AG09309 (cell line): ENCODE measurements around the gene TET3.
A peak's percentile ranks its signal among the peaks of the same experiment; 100 is the strongest.

Source experiments
- DNase-seq: peaks from one replicate; pipeline ENCODE4 v3.0.0-alpha.2; 2010; ENCODE audit warnings: low read depth
- H3K4me3 ChIP-seq: 2 replicates; pipeline ENCODE4 v1.5.1; 2011; ENCODE audit warnings: mild to moderate bottlenecking, low read depth, low read length, moderate library complexity; ENCODE audit not compliant: control insufficient read depth
- TF ChIP-seq, protein P1 (sequence below): IDR thresholded peaks from 2 replicates; pipeline ENCODE4 v1.5.1; 2011; ENCODE audit warnings: mild to moderate bottlenecking, low read depth, low read length, inconsistent platforms; ENCODE audit not compliant: insufficient read depth, control insufficient read depth; ENCODE audit errors: missing control alignments

TET3 gene

DNA sequence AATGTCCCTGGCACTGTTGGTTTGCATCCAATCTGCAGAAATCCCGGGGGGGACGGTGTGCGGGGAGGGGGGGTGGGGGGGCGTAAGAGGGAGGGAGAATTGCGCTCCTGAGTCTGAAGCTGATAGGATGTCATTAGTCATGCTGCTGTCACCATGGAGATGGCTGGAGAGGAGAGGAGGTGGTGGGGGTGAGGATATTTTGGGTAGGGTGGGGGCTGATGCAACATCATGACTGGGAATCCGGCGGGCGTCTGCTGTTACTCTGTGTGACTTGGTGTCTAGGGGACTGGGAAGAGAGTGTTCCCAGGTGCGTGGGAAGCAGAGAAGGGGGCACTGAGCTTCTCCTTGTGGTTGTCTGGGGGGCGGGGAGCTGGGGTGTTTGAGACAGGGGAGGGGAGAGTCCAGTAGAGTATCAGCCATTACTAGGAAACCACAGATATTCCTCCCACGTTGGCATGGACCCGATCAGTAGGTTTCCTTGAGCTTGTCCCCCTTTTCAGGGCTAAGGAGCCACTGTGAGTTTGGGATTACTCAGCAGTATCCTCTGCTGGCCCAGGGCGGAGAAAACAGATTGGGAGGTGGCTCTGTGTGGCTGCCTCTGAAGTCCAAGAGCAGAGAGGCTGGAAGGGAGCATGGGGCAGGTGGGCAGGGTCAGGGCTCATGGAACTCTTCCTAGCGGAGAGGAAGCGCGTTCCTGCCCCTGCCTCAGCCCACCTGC is 18.9 kb downstream of the TET3 start:
- TF ChIP-seq, protein P1, sequence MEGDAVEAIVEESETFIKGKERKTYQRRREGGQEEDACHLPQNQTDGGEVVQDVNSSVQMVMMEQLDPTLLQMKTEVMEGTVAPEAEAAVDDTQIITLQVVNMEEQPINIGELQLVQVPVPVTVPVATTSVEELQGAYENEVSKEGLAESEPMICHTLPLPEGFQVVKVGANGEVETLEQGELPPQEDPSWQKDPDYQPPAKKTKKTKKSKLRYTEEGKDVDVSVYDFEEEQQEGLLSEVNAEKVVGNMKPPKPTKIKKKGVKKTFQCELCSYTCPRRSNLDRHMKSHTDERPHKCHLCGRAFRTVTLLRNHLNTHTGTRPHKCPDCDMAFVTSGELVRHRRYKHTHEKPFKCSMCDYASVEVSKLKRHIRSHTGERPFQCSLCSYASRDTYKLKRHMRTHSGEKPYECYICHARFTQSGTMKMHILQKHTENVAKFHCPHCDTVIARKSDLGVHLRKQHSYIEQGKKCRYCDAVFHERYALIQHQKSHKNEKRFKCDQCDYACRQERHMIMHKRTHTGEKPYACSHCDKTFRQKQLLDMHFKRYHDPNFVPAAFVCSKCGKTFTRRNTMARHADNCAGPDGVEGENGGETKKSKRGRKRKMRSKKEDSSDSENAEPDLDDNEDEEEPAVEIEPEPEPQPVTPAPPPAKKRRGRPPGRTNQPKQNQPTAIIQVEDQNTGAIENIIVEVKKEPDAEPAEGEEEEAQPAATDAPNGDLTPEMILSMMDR, result no peak
- H3K4me3 ChIP-seq, result peak overlapping the region; percentile 42
- peak; percentile 48 for DNase-seq

DNA sequence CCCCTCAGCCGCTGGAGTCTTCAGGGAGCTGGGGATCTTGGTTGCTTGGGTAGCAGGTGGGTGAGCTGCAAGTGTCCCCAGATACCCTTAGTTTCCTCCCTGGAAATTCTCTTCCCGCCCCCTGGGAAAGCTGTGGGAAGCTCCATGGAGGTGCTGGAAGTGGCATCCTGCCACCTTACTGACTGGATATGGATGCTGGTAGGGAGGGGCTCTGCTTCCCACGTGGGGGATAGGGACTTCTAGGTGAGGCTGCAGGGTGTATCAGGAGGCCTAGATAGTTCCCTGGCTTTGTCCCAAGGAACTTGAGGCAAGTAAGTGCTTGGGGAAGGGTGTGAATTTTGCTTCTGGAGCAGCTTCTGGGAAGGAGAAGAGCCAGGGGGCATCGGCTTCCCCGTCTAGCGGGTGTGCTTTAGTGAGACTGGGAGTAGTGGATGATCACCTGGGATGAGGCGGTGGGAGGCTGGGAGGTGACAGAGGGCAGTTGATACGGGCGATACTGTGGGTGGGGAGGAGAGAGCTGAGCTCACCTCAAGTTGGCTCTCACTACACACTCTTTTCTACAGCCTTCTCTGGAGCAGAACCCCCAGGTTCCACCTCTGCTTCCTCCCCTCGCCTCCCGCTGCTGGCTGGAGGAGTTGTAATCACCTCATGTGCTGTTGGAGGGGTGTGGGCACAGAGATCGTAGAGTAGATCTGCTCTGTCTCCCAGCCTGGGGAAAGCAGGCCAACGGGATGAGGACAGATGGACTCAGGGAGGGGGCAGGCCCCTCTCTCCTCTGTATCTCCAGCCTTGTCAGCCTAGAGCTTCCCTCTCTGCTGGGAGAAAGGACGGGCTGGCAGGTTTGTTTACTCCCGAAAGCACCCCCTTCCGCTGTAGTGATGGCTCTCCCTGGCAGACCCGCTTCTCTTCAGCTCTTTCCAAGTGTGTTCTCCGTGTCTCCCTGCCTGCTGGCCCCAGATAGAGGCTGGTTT is 19.8 kb downstream of the TET3 start:
- DNase-seq, result no peak
- H3K4me3 ChIP-seq, result peak overlapping the region; percentile 42
- TF ChIP-seq, protein P1, result no peak

GRCh38 chr2:74005786-74006185 is 21.1 kb downstream of the TET3 start:
- H3K4me3 ChIP-seq, result no peak overlapping the region
- no peak for DNase-seq
- TF ChIP-seq, protein P1, result no peak

DNA sequence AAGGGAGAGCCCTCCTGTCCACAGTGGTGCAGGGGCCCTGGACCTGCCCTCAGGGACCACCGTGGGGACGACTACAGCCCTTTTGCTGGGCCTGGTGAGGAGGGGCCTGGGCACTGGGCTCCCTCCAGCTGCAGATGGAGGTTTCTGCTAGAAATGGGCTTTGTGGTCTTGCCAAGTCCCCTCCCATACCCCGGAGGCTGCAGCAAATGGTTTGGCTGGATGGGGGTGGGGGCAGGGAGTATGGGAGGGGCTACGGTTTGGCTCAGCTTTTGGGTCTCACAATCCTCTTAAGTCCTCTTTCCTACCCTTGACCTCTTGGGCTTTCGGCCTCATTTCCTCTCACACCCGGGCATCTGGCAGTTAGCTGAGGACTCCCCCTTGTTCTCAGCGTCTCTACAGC is 21.7 kb downstream of the TET3 start:
- DNase-seq, result no peak
- no peak overlapping the region for H3K4me3 ChIP-seq
- TF ChIP-seq, protein P1, result no peak

DNA sequence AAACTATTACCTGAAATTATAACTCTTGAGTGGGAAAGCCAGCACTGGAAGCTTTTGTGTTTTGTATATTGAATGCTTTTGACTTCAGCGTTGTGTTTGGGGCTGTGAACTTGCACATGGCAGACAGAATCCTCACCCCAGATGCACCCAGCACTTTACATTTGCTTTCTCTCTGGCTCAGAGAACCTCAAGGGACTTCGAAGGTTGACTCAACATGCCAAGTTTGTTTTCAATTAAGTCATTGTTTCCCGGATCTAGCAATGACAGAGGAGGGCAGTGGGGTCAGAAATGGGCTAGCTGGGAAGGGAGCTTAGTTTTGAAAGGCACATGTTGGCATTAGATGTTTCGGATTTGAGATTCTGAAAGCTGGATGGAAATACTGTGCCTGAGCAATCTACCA is 22.4 kb downstream of the TET3 start:
- TF ChIP-seq, protein P1, result no peak
- H3K4me3 ChIP-seq, result no peak overlapping the region
- DNase-seq, result no peak

DNA sequence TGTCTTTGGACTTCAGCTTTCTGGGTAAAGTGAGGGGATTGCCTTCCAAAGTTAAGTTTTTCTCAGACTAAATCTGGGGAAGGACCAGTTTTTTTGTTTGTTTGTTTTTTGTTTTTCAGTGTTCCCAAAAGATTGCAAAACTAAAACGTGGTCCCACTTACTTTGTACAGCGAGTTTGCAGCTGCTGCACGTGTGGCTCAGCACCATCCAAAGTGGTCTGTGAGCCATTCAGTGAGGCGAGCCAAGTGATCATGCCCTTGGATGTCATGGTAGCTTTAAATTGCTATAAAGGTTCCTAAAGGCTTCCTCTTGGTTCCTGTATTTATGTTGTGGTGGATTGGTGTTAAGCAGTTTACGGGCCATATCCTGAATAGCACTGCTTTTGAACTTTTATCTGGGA is 23.0 kb downstream of the TET3 start:
- no peak overlapping the region for H3K4me3 ChIP-seq
- no peak for DNase-seq
- TF ChIP-seq, protein P1, result no peak
